ENCODE results near the gene AK8. TPM values are rescaled to one million over a fixed set of nuclear protein-coding genes. Genes with fewer than 3 reads are reported as not detected.

AK8 gene
- total RNA-seq, 1 donor from 2014 or later = 0.46 TPM

DNA sequence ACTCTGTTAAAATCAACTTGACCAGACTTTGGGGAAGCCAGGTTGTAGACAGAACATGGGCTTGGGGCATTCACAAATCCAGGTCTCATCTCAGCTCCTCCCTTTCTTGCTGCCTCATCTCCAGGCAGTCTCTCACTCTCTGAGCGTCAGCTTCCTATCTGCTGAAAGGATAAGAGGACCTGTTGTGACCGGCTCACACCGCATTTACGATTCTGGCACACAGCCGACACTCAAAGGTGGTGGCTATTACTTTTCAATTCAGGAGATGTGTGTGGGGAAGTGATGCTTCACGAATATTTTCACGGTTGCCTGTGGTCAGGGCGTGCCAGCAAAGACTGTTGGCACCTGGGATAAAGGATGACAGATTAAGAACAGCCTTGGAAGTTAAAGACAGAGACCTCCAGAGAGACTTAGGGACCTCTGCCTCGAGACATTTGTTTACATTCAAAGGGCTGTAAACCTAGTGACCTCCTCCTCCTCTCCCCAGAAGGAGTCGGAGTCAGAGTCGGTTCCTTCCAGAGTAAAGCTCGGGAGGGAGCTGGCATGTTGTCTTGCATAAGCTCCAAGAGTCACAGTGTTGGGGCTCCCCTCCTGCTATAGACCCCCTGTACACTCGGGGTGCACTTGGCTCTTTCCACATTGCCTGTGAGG, 83.2 kb downstream of the AK8 start:
- DNase-seq (ENCODE audit: low read depth) = no peak
- no peak overlapping the region for H3K4me3 ChIP-seq (ENCODE audit: low read depth, low read length)
- TF ChIP-seq, protein P1, sequence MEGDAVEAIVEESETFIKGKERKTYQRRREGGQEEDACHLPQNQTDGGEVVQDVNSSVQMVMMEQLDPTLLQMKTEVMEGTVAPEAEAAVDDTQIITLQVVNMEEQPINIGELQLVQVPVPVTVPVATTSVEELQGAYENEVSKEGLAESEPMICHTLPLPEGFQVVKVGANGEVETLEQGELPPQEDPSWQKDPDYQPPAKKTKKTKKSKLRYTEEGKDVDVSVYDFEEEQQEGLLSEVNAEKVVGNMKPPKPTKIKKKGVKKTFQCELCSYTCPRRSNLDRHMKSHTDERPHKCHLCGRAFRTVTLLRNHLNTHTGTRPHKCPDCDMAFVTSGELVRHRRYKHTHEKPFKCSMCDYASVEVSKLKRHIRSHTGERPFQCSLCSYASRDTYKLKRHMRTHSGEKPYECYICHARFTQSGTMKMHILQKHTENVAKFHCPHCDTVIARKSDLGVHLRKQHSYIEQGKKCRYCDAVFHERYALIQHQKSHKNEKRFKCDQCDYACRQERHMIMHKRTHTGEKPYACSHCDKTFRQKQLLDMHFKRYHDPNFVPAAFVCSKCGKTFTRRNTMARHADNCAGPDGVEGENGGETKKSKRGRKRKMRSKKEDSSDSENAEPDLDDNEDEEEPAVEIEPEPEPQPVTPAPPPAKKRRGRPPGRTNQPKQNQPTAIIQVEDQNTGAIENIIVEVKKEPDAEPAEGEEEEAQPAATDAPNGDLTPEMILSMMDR (conservative IDR thresholded peaks at IDR 0.05; ENCODE audit: low read depth, low read length) = no peak

DNA sequence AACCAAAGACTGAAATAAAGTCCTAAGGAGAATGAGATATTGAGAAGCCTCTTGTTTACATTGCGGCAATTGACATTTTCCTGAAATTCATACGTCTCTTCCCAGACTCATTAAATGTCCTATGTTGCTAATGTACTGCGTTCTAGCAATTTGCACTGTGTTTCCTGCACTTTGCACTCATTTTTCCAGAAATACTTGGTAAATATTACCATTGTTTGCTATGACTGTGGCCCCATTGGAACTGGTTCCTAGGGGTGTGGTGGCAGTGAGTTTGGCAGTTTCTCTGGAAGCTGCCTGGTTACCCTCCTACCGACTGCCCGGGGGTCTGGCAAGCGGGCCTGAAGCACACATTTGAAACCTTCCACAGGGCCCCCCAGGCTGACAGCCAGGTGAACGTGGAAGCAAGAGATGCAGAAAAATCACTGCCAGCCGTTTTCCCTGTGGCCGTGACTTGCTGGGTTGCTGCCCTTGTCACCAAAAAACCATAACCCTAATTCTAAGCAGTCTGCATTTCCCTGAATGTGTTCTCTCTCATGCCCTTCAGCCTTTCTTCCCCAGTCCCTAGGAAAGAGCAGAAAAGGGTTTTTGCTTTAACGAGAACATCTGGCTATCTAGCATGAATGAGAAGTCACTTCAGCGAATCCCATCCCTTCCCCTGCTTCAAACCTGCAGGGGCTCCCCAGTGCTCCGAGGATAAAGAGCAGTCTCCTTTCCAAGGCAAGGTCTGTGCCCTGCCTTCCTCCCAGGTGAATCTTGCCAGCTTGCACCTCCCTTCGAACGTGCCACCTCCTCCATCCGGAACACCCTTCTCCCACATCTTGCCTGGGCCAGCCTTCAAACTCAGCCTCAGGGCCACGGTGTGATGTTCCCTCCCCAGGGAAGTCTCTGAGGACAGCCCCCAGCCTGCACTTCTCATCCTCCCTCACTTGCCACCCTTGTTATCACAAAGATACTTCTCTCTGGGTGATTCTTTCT, 84.2 kb downstream of the AK8 start:
- no peak overlapping the region for H3K4me3 ChIP-seq (ENCODE audit: low read depth, low read length)
- TF ChIP-seq, protein P1 (conservative IDR thresholded peaks at IDR 0.05; ENCODE audit: low read depth, low read length) = no peak
- no peak for DNase-seq (ENCODE audit: low read depth)

DNA sequence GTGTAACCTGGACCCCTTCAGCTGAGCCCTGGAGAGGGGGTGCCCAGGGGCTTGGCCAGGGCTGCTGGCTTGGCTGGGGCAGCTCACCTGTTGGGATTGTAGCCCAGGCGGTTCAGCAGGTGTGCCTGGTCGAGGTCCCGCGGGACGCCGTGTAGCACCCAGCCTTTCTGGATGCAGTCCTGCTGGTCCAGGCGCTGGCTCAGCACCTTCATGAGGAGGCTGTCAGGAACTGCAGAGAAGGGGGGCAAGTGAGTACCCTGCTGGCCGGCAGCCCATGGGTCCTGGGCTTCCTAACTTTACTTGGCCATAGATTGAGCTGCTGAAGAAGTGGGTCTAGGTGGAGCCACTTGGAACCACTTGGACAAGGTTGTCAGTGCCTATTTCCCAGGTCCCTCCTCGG, 85.5 kb downstream of the AK8 start:
- DNase-seq (ENCODE audit: low read depth) = no peak
- no peak overlapping the region for H3K4me3 ChIP-seq (ENCODE audit: low read depth, low read length)
- TF ChIP-seq, protein P1 (conservative IDR thresholded peaks at IDR 0.05; ENCODE audit: low read depth, low read length) = no peak

DNA sequence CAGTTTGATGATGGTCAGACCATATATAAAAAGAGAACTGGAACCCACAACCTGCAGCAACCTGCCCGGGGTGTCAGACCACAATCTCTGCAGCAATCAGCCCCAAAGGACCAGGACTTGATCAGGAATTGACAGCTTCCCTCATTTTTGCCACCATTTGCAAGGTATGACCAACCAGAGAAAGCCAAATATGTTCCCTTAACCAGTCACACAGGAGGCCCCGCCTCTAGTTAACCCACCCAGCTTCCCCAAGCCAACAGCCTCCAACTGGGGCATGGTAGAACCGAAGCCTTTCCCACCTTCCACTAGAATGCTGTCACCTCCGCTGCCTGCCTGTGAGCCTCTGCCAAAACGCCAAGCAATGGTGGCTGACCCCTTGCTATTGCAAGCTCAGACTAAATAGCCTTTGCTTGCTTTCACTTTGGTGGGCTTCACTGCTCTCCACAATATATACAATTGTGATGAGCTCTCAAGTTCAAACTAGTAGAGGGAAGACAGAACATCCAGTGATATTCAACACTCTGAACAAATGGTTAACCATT, 86.3 kb downstream of the AK8 start:
- H3K4me3 ChIP-seq (ENCODE audit: low read depth, low read length) = no peak overlapping the region
- no peak for DNase-seq (ENCODE audit: low read depth)
- TF ChIP-seq, protein P1 (conservative IDR thresholded peaks at IDR 0.05; ENCODE audit: low read depth, low read length) = no peak

DNA sequence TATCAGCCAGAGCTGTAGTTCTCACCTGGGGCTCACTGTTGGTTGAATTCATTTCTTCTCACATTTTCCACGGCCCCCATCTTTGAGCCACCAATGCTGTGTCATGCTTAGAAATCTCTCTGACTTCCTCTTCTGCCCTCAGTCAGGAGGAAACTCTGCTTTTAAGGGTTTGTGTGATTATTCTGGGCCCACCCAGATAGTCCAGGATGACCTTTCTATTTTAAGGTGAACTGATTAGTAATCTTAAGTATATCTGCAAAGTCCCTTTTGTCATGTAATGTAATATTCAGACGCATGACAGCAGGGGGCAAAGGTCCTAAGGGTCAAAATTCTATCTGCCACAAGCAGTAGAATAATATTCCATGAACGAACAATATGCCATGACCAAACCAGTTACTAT, 88.4 kb downstream of the AK8 start:
- DNase-seq (ENCODE audit: low read depth) = no peak
- H3K4me3 ChIP-seq (ENCODE audit: low read depth, low read length) = no peak overlapping the region
- TF ChIP-seq, protein P1 (conservative IDR thresholded peaks at IDR 0.05; ENCODE audit: low read depth, low read length) = no peak

DNA sequence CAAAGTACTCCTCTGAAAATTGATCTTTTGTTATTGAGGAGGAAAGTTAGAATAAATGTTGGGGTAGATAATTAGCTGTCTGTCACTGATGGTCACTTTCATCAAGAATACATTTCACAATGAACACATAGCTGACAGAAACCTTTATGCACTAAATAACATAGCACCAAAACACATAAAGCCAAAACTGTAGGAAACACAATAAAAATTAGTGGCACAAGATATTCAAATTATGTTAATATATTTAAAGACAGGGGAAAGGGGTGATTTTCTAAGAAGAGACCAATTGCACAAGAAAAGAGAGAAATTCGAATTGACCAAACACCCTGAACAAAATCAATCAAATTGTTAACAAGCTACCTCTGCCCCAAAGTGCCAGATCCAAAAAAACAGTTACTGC, 89.7 kb downstream of the AK8 start:
- TF ChIP-seq, protein P1 (conservative IDR thresholded peaks at IDR 0.05; ENCODE audit: low read depth, low read length) = no peak
- no peak for DNase-seq (ENCODE audit: low read depth)
- H3K4me3 ChIP-seq (ENCODE audit: low read depth, low read length) = no peak overlapping the region
